Chondrocyte (in vitro differentiated cells): ENCODE measurements around the gene TMEM44. TPM values are rescaled to one million over a fixed set of nuclear protein-coding genes. Genes with fewer than 3 reads are reported as not detected.

Source experiments
- DNase-seq: peaks from one replicate; pipeline ENCODE4 v3.0.0; 2021; ENCODE audit warnings: mixed read lengths, low spot score
- H3K27ac Mint-ChIP-seq: one replicate; pipeline ENCODE4 v1.8.0; 2021; ENCODE audit warnings: mild to moderate bottlenecking, moderate library complexity, mixed read lengths; ENCODE audit not compliant: unreplicated experiment
- H3K27me3 Mint-ChIP-seq: 2 replicates; pipeline ENCODE4 v1.8.0; 2021; ENCODE audit warnings: low read depth, mixed read lengths
- H3K36me3 Mint-ChIP-seq: 2 replicates; pipeline ENCODE4 v1.8.0; 2021; ENCODE audit warnings: low read depth, mixed read lengths
- H3K4me1 Mint-ChIP-seq: 2 replicates; pipeline ENCODE4 v1.8.0; 2021; ENCODE audit warnings: low read depth, mild to moderate bottlenecking, mixed read lengths
- H3K4me3 Mint-ChIP-seq: one replicate; pipeline ENCODE4 v1.8.0; 2021; ENCODE audit warnings: mild to moderate bottlenecking, moderate library complexity, mixed read lengths; ENCODE audit not compliant: unreplicated experiment
- H3K9me3 Mint-ChIP-seq: 2 replicates; pipeline ENCODE4 v1.8.0; 2021; ENCODE audit warnings: low read depth, mixed read lengths
- total RNA-seq: library from RNA; stranded (reverse); gene quantifications from 3 replicates; pipeline ENCODE4 v1.2.1, GENCODE V29; 2021
- TF ChIP-seq, protein P1 (sequence below): fragments of 200-600 bp; sonication (generic); IDR thresholded peaks from 2 replicates; pipeline ENCODE4 v1.5.0; 2021; ENCODE audit warnings: antibody characterized with exemption, mild to moderate bottlenecking, moderate library complexity

The TMEM44 gene
- total RNA-seq, 1 donor from 2014 or later, result 25.0 TPM

- TF ChIP-seq, protein P1, sequence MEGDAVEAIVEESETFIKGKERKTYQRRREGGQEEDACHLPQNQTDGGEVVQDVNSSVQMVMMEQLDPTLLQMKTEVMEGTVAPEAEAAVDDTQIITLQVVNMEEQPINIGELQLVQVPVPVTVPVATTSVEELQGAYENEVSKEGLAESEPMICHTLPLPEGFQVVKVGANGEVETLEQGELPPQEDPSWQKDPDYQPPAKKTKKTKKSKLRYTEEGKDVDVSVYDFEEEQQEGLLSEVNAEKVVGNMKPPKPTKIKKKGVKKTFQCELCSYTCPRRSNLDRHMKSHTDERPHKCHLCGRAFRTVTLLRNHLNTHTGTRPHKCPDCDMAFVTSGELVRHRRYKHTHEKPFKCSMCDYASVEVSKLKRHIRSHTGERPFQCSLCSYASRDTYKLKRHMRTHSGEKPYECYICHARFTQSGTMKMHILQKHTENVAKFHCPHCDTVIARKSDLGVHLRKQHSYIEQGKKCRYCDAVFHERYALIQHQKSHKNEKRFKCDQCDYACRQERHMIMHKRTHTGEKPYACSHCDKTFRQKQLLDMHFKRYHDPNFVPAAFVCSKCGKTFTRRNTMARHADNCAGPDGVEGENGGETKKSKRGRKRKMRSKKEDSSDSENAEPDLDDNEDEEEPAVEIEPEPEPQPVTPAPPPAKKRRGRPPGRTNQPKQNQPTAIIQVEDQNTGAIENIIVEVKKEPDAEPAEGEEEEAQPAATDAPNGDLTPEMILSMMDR, result no peak
- Mint-ChIP-seq H3K4me1 (peaks cover 48% of the 10 kb centered on the region), H3K27ac (no peak overlapping the region), H3K27me3 (no peaks in the 10 kb centered on the region), H3K9me3 (no peaks in the 10 kb centered on the region), H3K36me3 (peaks cover 8% of the 10 kb centered on the region), H3K4me3 (no peak overlapping the region)
- no peak for DNase-seq
Measured at GRCh38 chr3:194596906-194597305, 36.3 kb downstream of the TMEM44 start.

- TF ChIP-seq, protein P1, result peak; percentile 47
- no peak for DNase-seq
- Mint-ChIP-seq H3K27ac (peak overlapping the region; percentile 96), H3K4me1 (peaks cover 32% of the 10 kb centered on the region), H3K9me3 (no peaks in the 10 kb centered on the region), H3K4me3 (peak overlapping the region; percentile 9), H3K36me3 (peaks cover 7% of the 10 kb centered on the region), H3K27me3 (no peaks in the 10 kb centered on the region)
Measured at GRCh38 chr3:194592798-194593752, 40.1 kb downstream of the TMEM44 start.

DNA sequence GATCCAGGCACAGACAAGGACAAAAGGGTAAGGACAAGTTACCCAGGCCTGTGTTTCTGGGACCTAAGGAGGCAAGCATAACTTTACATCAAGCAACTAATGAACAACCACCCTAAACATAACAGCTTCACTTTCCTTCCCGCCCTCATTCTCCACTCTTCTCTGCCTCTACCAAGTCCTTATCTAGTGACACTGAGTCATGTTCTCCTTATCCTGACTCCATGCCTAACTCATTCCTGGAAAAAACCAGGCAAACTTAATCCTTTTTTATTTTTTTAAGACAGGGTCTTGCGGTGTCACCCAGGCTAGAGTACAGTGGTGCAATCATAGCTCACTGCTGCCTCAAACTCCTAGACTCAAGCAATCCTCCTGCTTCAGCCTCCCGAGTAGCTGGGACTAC is 44.5 kb downstream of the TMEM44 start:
- Mint-ChIP-seq H3K27me3 (no peaks in the 10 kb centered on the region), H3K36me3 (peaks cover 9% of the 10 kb centered on the region), H3K4me1 (peaks cover 45% of the 10 kb centered on the region), H3K27ac (no peak overlapping the region), H3K4me3 (no peak overlapping the region), H3K9me3 (peaks cover 3% of the 10 kb centered on the region)
- DNase-seq, result no peak
- TF ChIP-seq, protein P1, result no peak

- Mint-ChIP-seq H3K4me1 (peaks cover 40% of the 10 kb centered on the region), H3K4me3 (no peak overlapping the region), H3K27ac (no peak overlapping the region), H3K9me3 (peaks cover 3% of the 10 kb centered on the region), H3K27me3 (no peaks in the 10 kb centered on the region), H3K36me3 (peaks cover 9% of the 10 kb centered on the region)
- no peak for DNase-seq
- TF ChIP-seq, protein P1, result no peak
Measured at GRCh38 chr3:194588236-194588635, 45.0 kb downstream of the TMEM44 start.

DNA sequence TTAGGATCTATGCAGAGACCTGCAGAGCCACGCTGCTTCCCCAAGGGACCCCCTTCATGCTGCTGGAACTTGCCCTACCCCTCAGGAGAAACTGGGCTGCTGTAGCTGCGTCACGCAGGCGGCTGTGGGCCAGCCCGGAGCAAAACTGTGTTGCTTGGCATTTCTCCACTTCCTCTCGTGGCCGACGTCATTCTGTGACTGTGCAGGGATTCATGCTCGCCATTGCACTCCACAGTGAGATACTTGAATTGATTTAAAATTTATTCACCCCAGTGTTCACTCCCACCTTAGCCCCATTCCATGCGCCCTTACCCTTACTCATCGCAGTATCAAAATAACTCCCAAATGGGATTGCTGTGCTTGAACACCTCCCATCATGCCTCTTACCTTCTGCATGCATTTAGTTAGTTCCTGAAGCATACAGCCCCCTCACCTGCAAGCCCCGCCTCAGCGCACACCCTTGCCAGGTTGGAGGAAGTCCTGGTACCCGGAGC is 45.7 kb downstream of the TMEM44 start:
- Mint-ChIP-seq H3K4me1 (peaks cover 33% of the 10 kb centered on the region), H3K4me3 (no peak overlapping the region), H3K27me3 (no peaks in the 10 kb centered on the region), H3K27ac (no peak overlapping the region), H3K36me3 (peaks cover 9% of the 10 kb centered on the region), H3K9me3 (peaks cover 3% of the 10 kb centered on the region)
- TF ChIP-seq, protein P1, result no peak
- no peak for DNase-seq
